ENCODE results near the gene HADHA.

GRCh38 chr2:26179446-26179913 lies 65.0 kb downstream of the HADHA start:
- TF ChIP-seq CTCF (IDR thresholded peaks at IDR 0.05) (no peak), POLR2AphosphoS5 (IDR thresholded peaks at IDR 0.05) (no peak), POLR2A (IDR thresholded peaks at IDR 0.05) (no peak)

Data from transverse colon (tissue), 4 donors.